Measurements from ENCODE around the gene MACROH2A2. TPM values are rescaled to one million over a fixed set of nuclear protein-coding genes. Genes with fewer than 3 reads are reported as not detected.

MACROH2A2 gene
- 10 to 100 TPM in 1 of 3 donors, 1 to 10 TPM in 2; 7.3 to 13.6 (median 8.7) TPM for total RNA-seq
- long read RNA-seq, donor 1, transcript H2AFY2-201 (9 exons, 1,980 nt): major isoform, 17 of 22 reads
- long read RNA-seq, donor 1, partial matches to known transcripts: 1 of 22 reads
- long read RNA-seq, donor 1, other reads (novel, unspliced or antisense): 4 of 22 reads
- long read RNA-seq, donor 2, transcript H2AFY2-201 (9 exons, 1,980 nt): major isoform, 17 of 19 reads
- long read RNA-seq, donor 2, partial matches to known transcripts: 1 of 19 reads
- long read RNA-seq, donor 2, other reads (novel, unspliced or antisense): 1 of 19 reads

GRCh38 chr10:70052462-70053217 lies at the start of gene MACROH2A2:
TSS of gene MACROH2A2 (plus strand) at chr10:70052846. CDS start at chr10:70075659, 22,813 bp downstream.
- H3K9me3 ChIP-seq: no peaks in the 10 kb centered on the region
- intact Hi-C loops (cut with DNase I, micrococcal nuclease): no loop called here
- TF ChIP-seq CTCF (IDR thresholded peaks at IDR 0.05): no peak
- peak; percentile 54 to 72 (median 65) for DNase-seq
- H3K4me1 ChIP-seq (ENCODE audit: low read depth): peaks cover 7% of the 10 kb centered on the region
- H3K36me3 ChIP-seq (ENCODE audit: low read depth): no peaks in the 10 kb centered on the region
- ATAC-seq: peak; percentile 89
- H3K4me3 ChIP-seq: peak within 1 kb of the TSS; percentile 37

DNA sequence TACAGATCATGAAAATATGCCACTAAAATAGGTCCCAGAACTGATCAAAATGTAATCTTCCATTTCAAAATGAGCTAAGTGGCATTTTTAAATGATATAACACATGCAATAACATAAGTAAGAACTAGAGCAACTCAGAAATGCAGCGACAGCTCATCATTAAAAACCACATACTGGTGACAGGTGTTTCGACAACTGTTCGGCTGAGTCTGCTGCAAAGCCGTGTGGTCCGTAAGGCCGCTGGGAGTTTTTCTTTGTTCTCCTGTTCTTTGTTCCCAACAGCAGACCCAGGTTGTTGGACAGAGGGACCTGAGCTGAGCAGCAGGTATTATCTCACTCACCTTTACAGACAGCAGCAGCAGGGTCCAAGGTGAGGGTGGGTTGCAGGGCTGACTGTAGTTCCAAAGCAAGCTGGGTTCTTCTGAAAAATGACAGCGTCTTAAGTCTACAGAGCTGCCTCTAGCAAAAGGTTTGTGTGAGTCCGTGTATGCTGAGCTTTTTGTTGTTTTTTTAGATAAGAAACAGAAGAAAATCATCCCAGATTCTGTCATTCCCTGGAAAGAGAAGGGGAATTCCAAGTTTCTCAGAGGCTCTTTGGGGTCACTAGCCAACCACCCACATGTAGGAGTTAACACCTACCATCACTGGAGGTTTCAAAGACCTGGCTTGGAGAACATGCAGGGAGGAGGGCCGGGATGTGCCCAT lies 45.4 kb upstream of the MACROH2A2 start:
- Histone ChIP-seq H3K4me1 (ENCODE audit: low read depth) (no peaks in the 10 kb centered on the region), H3K36me3 (ENCODE audit: low read depth) (no peaks in the 10 kb centered on the region), H3K9me3 (no peaks in the 10 kb centered on the region), H3K4me3 (no peak overlapping the region)
- DNase-seq: no peak
- intact Hi-C loops (cut with DNase I, micrococcal nuclease): no loop called here
- TF ChIP-seq CTCF (IDR thresholded peaks at IDR 0.05): no peak
- ATAC-seq: no peak

DNA sequence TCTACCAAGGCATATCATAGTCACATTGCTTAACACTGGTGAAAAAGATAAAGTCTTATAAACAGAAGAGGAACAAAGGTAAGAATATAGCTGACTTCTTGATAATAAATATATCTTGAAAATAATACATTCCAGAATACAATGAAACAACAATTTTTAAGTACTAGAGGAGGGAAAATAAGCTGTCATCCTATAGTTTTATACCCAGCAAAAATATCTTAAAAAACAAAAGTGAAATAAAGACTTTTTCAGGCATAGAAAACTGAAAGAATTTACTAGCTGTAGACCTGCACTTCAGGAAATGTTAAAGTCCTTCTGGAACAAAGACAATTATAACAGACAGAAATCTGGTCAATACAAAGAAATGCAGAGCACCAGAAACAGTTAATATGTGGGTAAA lies 21.4 kb upstream of the MACROH2A2 start:
- DNase-seq (no peak), ATAC-seq (no peak)
- peaks cover 12% of the 10 kb centered on the region for H3K9me3 ChIP-seq
- H3K4me1 ChIP-seq (ENCODE audit: low read depth): no peaks in the 10 kb centered on the region
- no peaks in the 10 kb centered on the region for H3K36me3 ChIP-seq (ENCODE audit: low read depth)
- no peak overlapping the region for H3K4me3 ChIP-seq
- TF ChIP-seq CTCF (IDR thresholded peaks at IDR 0.05): no peak
- intact Hi-C loops (cut with DNase I, micrococcal nuclease): no loop called here

DNA sequence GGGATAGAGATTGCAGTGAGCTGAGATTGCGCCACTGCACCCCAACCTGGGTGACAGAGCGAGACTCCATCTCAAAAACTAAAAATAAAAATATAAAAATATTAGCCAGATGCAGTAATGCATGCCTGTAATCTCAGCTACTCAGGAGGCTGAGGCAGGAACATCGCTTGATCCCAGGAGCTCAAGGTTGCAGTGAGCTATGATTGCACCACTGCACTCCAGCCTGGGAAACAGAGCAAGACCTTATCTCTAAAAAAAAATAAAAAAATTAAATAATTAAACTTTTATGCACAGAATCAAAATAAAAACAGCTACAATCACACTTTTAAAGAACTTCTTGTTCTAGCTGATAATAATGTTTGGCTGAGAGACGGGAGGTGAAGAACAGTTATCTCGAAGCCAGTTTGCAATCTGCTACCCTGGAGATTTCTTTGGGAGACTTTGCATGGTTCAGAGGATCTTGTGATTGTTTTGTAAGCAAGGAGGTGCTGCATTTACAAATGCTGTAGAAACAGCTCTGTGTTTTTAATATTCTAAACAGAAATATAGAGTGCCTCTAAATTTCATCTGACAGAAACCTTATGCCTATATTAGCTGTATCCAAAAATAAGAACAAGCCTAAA lies 19.9 kb upstream of the MACROH2A2 start:
- intact Hi-C loops (cut with DNase I, micrococcal nuclease): no loop called here
- DNase-seq: no peak
- Histone ChIP-seq H3K36me3 (ENCODE audit: low read depth) (no peaks in the 10 kb centered on the region), H3K9me3 (peaks cover 12% of the 10 kb centered on the region), H3K4me3 (no peak overlapping the region), H3K4me1 (ENCODE audit: low read depth) (no peaks in the 10 kb centered on the region)
- no peak for TF ChIP-seq CTCF (IDR thresholded peaks at IDR 0.05)
- no peak for ATAC-seq

DNA sequence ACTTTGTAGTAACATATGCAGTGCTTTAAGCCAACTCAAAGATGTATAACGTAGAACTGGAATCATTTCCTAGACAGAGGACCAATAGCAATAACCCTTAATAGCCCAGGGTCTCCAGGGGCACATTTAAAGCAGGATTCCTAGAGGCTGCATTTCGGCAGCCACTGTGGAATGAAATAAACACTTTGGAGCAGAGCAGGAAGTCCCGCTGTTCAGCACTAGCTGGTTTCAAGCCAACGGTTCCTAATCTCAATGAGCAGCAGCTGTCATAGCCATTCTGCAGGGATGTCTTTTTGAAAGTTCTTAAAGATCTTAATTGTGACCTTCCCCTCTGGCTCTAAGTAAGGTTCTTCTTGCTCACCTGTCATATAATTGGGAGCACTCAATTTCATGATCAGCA lies 18.4 kb upstream of the MACROH2A2 start:
- no peaks in the 10 kb centered on the region for H3K36me3 ChIP-seq (ENCODE audit: low read depth)
- intact Hi-C loops (cut with DNase I, micrococcal nuclease): no loop called here
- no peak for ATAC-seq
- no peak for TF ChIP-seq CTCF (IDR thresholded peaks at IDR 0.05)
- peaks cover 12% of the 10 kb centered on the region for H3K9me3 ChIP-seq
- H3K4me1 ChIP-seq (ENCODE audit: low read depth): no peaks in the 10 kb centered on the region
- DNase-seq: no peak
- no peak overlapping the region for H3K4me3 ChIP-seq

Measured in mucosa of descending colon (tissue), 3 donors.